H9 (cell line): ENCODE measurements around the gene SAMD14. TPM values are rescaled to one million over a fixed set of nuclear protein-coding genes. Genes with fewer than 3 reads are reported as not detected.

Source experiments
- DNase-seq: peaks from one replicate; pipeline ENCODE4 v3.0.0-alpha.2; 2017
- H2AFZ ChIP-seq: one replicate; pipeline ENCODE4 v1.6.1; 2013; ENCODE audit warnings: mild to moderate bottlenecking, low read length, control low read depth, moderate library complexity
- H2AK5ac ChIP-seq: 2 replicates; pipeline ENCODE4 v1.6.1; 2013; ENCODE audit warnings: low read length, control low read depth, mixed read lengths; ENCODE audit not compliant: insufficient read length
- H2BK120ac ChIP-seq: one replicate; pipeline ENCODE4 v1.6.1; 2013; ENCODE audit warnings: low read depth, mild to moderate bottlenecking, low read length, control low read depth, inconsistent platforms; ENCODE audit not compliant: poor library complexity, severe bottlenecking
- H2BK12ac ChIP-seq: 2 replicates; pipeline ENCODE4 v1.6.1; 2013; ENCODE audit warnings: low read length, control low read depth, mixed read lengths, low read depth; ENCODE audit not compliant: insufficient read length
- H2BK15ac ChIP-seq: 2 replicates; pipeline ENCODE4 v1.6.1; 2013; ENCODE audit warnings: low read depth, low read length, control low read depth
- H2BK20ac ChIP-seq: one replicate; pipeline ENCODE4 v1.6.1; 2013; ENCODE audit warnings: low read depth, mild to moderate bottlenecking, low read length, control low read depth, inconsistent platforms; ENCODE audit not compliant: poor library complexity, severe bottlenecking
- H2BK5ac ChIP-seq: 2 replicates; pipeline ENCODE4 v1.6.1; 2013; ENCODE audit warnings: low read length, control low read depth, mixed read lengths; ENCODE audit not compliant: insufficient read length
- H3K14ac ChIP-seq: 2 replicates; pipeline ENCODE4 v1.6.1; 2013; ENCODE audit warnings: low read length, control low read depth; ENCODE audit not compliant: insufficient read depth
- H3K18ac ChIP-seq: 2 replicates; pipeline ENCODE4 v1.6.1; 2013; ENCODE audit warnings: low read depth, mild to moderate bottlenecking, mixed read lengths, low read length, control low read depth; ENCODE audit not compliant: insufficient read length
- H3K23ac ChIP-seq: 2 replicates; pipeline ENCODE4 v1.6.1; 2013; ENCODE audit warnings: low read length, control low read depth, mixed read lengths, low read depth; ENCODE audit not compliant: insufficient read length
- H3K23me2 ChIP-seq: 2 replicates; pipeline ENCODE4 v1.6.1; 2013; ENCODE audit warnings: low read depth, mild to moderate bottlenecking, mixed read lengths, low read length, control low read depth; ENCODE audit not compliant: insufficient read length, poor library complexity, severe bottlenecking
- H3K27ac ChIP-seq: 2 replicates; pipeline ENCODE4 v1.5.1; 2013; ENCODE audit warnings: low read length, control low read depth, mixed read lengths, low read depth; ENCODE audit not compliant: insufficient read length
- H3K27me3 ChIP-seq: 2 replicates; pipeline ENCODE4 v1.6.1; 2013; ENCODE audit warnings: low read length, control low read depth, inconsistent platforms; ENCODE audit not compliant: insufficient read depth
- H3K4ac ChIP-seq: 2 replicates; pipeline ENCODE4 v1.6.1; 2013; ENCODE audit warnings: low read depth, mild to moderate bottlenecking, control low read depth, inconsistent platforms, low read length, moderate library complexity
- H3K4me1 ChIP-seq: 2 replicates; pipeline ENCODE4 v1.6.1; 2013; ENCODE audit warnings: low read length, control low read depth, inconsistent platforms; ENCODE audit not compliant: insufficient read depth
- H3K4me2 ChIP-seq: 2 replicates; pipeline ENCODE4 v1.6.1; 2013; ENCODE audit warnings: low read length, control low read depth, mixed read lengths; ENCODE audit not compliant: insufficient read length, insufficient read depth
- H3K56ac ChIP-seq: 2 replicates; pipeline ENCODE4 v1.6.1; 2013; ENCODE audit warnings: low read depth, mild to moderate bottlenecking, mixed read lengths, low read length, control low read depth; ENCODE audit not compliant: insufficient read length
- H3K79me1 ChIP-seq: 2 replicates; pipeline ENCODE4 v1.6.1; 2013; ENCODE audit warnings: low read depth, mild to moderate bottlenecking, moderate library complexity, low read length, control low read depth, inconsistent platforms; ENCODE audit not compliant: insufficient read depth, poor library complexity, severe bottlenecking
- H3K79me2 ChIP-seq: 2 replicates; pipeline ENCODE4 v1.6.1; 2013; ENCODE audit warnings: low read length, control low read depth, inconsistent platforms; ENCODE audit not compliant: insufficient read depth
- H3K9ac ChIP-seq: 2 replicates; pipeline ENCODE4 v1.6.1; 2013; ENCODE audit warnings: low read length, control low read depth, mixed read lengths; ENCODE audit not compliant: insufficient read length; ENCODE audit errors: extremely low read depth
- H3K9me3 ChIP-seq: one replicate; pipeline ENCODE4 v1.6.1; 2013; ENCODE audit warnings: low read depth, low read length, inconsistent platforms; ENCODE audit not compliant: control insufficient read depth
- H3T11ph ChIP-seq: one replicate; pipeline ENCODE4 v1.6.1; 2013; ENCODE audit warnings: mild to moderate bottlenecking, low read length, control low read depth, inconsistent platforms
- H4K20me1 ChIP-seq: one replicate; pipeline ENCODE4 v1.6.1; 2013; ENCODE audit not compliant: control insufficient read depth, insufficient read length, insufficient read depth
- H4K5ac ChIP-seq: 2 replicates; pipeline ENCODE4 v1.6.1; 2013; ENCODE audit warnings: low read depth, mild to moderate bottlenecking, mixed read lengths, low read length, control low read depth; ENCODE audit not compliant: insufficient read length
- H4K8ac ChIP-seq: replicated peaks from 2 replicates; pipeline ENCODE4 v1.6.1; 2013; ENCODE audit warnings: low read length, control low read depth, mixed read lengths, low read depth; ENCODE audit not compliant: insufficient read length
- H4K91ac ChIP-seq: 2 replicates; pipeline ENCODE4 v1.6.1; 2013; ENCODE audit warnings: low read depth, mild to moderate bottlenecking, moderate library complexity, mixed read lengths, low read length, control low read depth; ENCODE audit not compliant: insufficient read length
- H3K27ac Mint-ChIP-seq, 3 experiments: 2 replicates in 2 of 3; 3 replicates in 1 of 3; pipeline ENCODE4 v1.8.0; 2020 to 2021; ENCODE audit warnings: mixed read lengths in 3 of 3, mild to moderate bottlenecking in 1 of 3, moderate library complexity in 1 of 3
- H3K27me3 Mint-ChIP-seq: 2 replicates; pipeline ENCODE4 v1.8.0; 2021; ENCODE audit warnings: low read depth, mild to moderate bottlenecking, moderate library complexity, mixed read lengths
- H3K36me3 Mint-ChIP-seq, 3 experiments: 2 replicates in 2 of 3; 3 replicates in 1 of 3; pipeline ENCODE4 v1.8.0; 2020 to 2021; ENCODE audit warnings: low read depth in 3 of 3, mixed read lengths in 3 of 3; ENCODE audit not compliant: insufficient read depth in 1 of 3
- H3K4me1 Mint-ChIP-seq, 2 experiments: 2 replicates each; pipeline ENCODE4 v1.8.0; 2020; ENCODE audit warnings: mixed read lengths in 2 of 2
- H3K4me3 Mint-ChIP-seq, 2 experiments: 2 replicates in 1 of 2; 3 replicates in 1 of 2; pipeline ENCODE4 v1.8.0; 2020 to 2021; ENCODE audit warnings: mild to moderate bottlenecking in 2 of 2, mixed read lengths in 2 of 2, moderate library complexity in 1 of 2
- H3K9me3 Mint-ChIP-seq, 2 experiments: 2 replicates in 1 of 2; 3 replicates in 1 of 2; pipeline ENCODE4 v1.8.0; 2020; ENCODE audit warnings: mild to moderate bottlenecking in 2 of 2, mixed read lengths in 2 of 2, moderate library complexity in 1 of 2
- WGBS: extraction: QIAGEN DNeasy Blood & Tissue Kit; methylation state at CpG from one replicate; pipeline ENCODE4 v1.1.7; 2013; ENCODE audit warnings: missing lambda C conversion rate, low lambda C conversion rate, mixed read lengths; ENCODE audit not compliant: insufficient read length; ENCODE audit errors: extremely low coverage; 5-methylcytosine and 5-hydroxymethylcytosine counted together
- total RNA-seq: library from RNA; stranded (reverse); gene quantifications from 2 replicates; pipeline ENCODE4 v1.2.1, GENCODE V29; 2021
- TF ChIP-seq, protein P1 (sequence below): fragments of 200-600 bp; sonication (generic); conservative IDR thresholded peaks from 3 replicates; pipeline ENCODE4 v1.8.0; 2021; ENCODE audit warnings: antibody characterized with exemption, mild to moderate bottlenecking

The SAMD14 gene
- total RNA-seq, 1 experiment from 2014 or later = 5.9 TPM

DNA sequence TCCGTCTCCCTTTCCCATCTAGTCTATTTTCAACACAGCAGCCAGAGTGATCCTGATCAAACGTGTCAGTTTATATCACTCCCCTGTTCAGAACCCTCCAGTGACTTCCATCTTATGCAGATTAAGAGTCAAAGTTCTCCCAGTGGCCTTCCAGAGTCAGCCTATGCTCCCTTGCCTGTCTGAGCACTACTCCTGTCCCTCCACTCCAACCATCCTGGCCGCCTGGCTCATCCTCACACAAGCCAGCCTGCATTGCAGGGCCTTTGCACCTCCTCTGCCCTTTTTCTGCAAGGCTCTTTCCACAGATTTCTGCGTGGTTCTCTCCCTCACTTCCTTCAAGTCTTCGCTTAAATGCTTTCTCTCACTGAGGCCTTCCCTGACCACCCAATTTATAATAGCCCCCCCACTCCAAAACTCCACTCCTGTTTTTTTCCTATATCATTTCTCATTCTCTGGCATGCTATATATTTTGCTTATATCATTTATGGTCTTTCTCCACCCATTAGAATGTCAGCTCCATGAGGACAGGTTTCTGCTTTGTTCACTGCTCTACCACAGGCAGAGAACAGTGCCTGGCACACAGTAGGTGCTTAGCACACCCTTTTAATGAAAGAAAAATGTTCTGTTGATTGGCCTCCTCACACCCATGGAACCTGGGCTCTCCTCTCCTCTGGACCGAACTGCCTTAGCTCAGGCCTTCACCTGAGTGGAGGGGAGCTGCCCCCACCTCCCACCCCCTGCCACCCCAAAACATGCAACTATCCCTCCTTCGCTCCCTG lies 9.3 kb downstream of the SAMD14 start:
- Histone ChIP-seq H2BK20ac (no peak overlapping the region), H2AK5ac (no peak overlapping the region), H3K14ac (no peak overlapping the region), H3K4me2 (no peak overlapping the region), H2BK120ac (no peak overlapping the region), H4K8ac (no peak overlapping the region), H3K23me2 (no peaks in the 10 kb centered on the region), H3K9me3 (no peaks in the 10 kb centered on the region), H3K27me3 (no peaks in the 10 kb centered on the region; the same call in 1 of the 2 replicates), H3K4me1 (peaks cover 8% of the 10 kb centered on the region; the same call in 1 of the 2 replicates), H3K9ac (no peak overlapping the region), H3T11ph (no peak overlapping the region), H3K4ac (no peak overlapping the region), H3K23ac (no peak overlapping the region), H2BK15ac (no peak overlapping the region), H4K5ac (no peak overlapping the region), H3K79me2 (no peaks in the 10 kb centered on the region), H2BK5ac (no peak overlapping the region), H2AFZ (no peak overlapping the region), H3K18ac (no peak overlapping the region), H3K79me1 (no peaks in the 10 kb centered on the region), H3K27ac (no peak overlapping the region), H4K20me1 (no peaks in the 10 kb centered on the region), H3K56ac (no peak overlapping the region), H2BK12ac (no peak overlapping the region), H4K91ac (no peak overlapping the region)
- H3K27me3 Mint-ChIP-seq = peaks cover 61% of the 10 kb centered on the region
- H3K27ac Mint-ChIP-seq = 0 out of 7 replicates have a peak overlapping the region, but pooled peaks of 1 of the 3 experiments have one; percentile 27
- no CpG with 5 or more reads among the region's 7 CpGs for WGBS
- H3K4me1 Mint-ChIP-seq = peaks cover 26 to 41% of the 10 kb centered on the region in 2 experiments
- no peak overlapping the region for H3K4me3 Mint-ChIP-seq
- TF ChIP-seq, protein P1, sequence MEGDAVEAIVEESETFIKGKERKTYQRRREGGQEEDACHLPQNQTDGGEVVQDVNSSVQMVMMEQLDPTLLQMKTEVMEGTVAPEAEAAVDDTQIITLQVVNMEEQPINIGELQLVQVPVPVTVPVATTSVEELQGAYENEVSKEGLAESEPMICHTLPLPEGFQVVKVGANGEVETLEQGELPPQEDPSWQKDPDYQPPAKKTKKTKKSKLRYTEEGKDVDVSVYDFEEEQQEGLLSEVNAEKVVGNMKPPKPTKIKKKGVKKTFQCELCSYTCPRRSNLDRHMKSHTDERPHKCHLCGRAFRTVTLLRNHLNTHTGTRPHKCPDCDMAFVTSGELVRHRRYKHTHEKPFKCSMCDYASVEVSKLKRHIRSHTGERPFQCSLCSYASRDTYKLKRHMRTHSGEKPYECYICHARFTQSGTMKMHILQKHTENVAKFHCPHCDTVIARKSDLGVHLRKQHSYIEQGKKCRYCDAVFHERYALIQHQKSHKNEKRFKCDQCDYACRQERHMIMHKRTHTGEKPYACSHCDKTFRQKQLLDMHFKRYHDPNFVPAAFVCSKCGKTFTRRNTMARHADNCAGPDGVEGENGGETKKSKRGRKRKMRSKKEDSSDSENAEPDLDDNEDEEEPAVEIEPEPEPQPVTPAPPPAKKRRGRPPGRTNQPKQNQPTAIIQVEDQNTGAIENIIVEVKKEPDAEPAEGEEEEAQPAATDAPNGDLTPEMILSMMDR = no peak
- H3K36me3 Mint-ChIP-seq = peaks cover 0 to 3% (median 2%) of the 10 kb centered on the region in 3 experiments; a peak in 1 of 7 replicates
- DNase-seq = no peak
- no peaks in the 10 kb centered on the region; a peak in 1 of 5 replicates for H3K9me3 Mint-ChIP-seq
